22Rv1 (cell line): Measurements from ENCODE around the gene SPATA6L.
"Not testable (repeated sequence)": the region's sequence is repeated elsewhere in the genome, so short reads cannot be mapped to it uniquely, and the experiment has no call there.

Experiments
- H3K27ac ChIP-seq: fragments of 450-650 bp; 2 replicates; pipeline ENCODE4 v1.5.1; 2017
- CTCF ChIP-seq: fragments of 450-650 bp; IDR thresholded peaks from 2 replicates; pipeline ENCODE4 v1.5.1; 2017; ENCODE audit warnings: mild to moderate bottlenecking
- ZFX ChIP-seq: fragments of 450-650 bp; IDR thresholded peaks from 2 replicates; pipeline ENCODE4 v1.6.1; 2017; ENCODE audit warnings: antibody characterized with exemption, borderline replicate concordance

Gene SPATA6L

GRCh38 chr9:4665357-4665756 is 923 bp downstream of the SPATA6L start:
- H3K27ac ChIP-seq, result no peak overlapping the region
- TF ChIP-seq CTCF, result no peak
- no peak for TF ChIP-seq ZFX

- TF ChIP-seq CTCF (no peak), ZFX (no peak)
- peak overlapping the region; percentile 81; the same call in 1 of the 2 replicates for H3K27ac ChIP-seq
Measured at GRCh38 chr9:4663956-4664355, 2.3 kb downstream of the SPATA6L start.

GRCh38 chr9:4662989-4663792 is 3.1 kb downstream of the SPATA6L start:
- TF ChIP-seq CTCF (no peak), ZFX (no peak)
- peak overlapping the region; percentile 81 for H3K27ac ChIP-seq

GRCh38 chr9:4662108-4662988 is 3.9 kb downstream of the SPATA6L start, which contains the start of gene PLPP6:
TSS of gene PLPP6 (plus strand) at chr9:4662294. CDS start at chr9:4662376, 82 bp downstream.
- TF ChIP-seq CTCF, result peak; percentile 77
- TF ChIP-seq ZFX, result no peak
- peak within 1 kb of the TSS; percentile 81 for H3K27ac ChIP-seq

GRCh38 chr9:4661611-4662010 is 4.7 kb downstream of the SPATA6L start:
- peak overlapping the region; percentile 81 for H3K27ac ChIP-seq
- TF ChIP-seq CTCF, result no peak
- TF ChIP-seq ZFX, result no peak

- peak overlapping the region; percentile 81; the same call in 1 of the 2 replicates for H3K27ac ChIP-seq
- TF ChIP-seq CTCF (no peak), ZFX (no peak)
Measured at GRCh38 chr9:4661165-4661564, 5.1 kb downstream of the SPATA6L start.

GRCh38 chr9:4660665-4661064 is 5.6 kb downstream of the SPATA6L start:
- H3K27ac ChIP-seq, result not testable (repeated sequence)
